GM23338 (cell line): ENCODE data around the gene LPO. TPM values are rescaled to one million over a fixed set of nuclear protein-coding genes. Genes with fewer than 3 reads are reported as not detected.

ENCODE experiments used
- ATAC-seq: fragments of 200-7000 bp; cut with Tn5 transposase; 3 replicates; pipeline ENCODE4 v1.9.1; 2020
- DNase-seq: peaks from one replicate; pipeline ENCODE4 v3.0.0-alpha.2; 2015; ENCODE audit warnings: low spot score
- H2AFZ ChIP-seq: fragments of 200-600 bp; sonication (generic); 2 replicates; pipeline ENCODE4 v1.8.0; 2016; ENCODE audit warnings: antibody characterized with exemption, mild to moderate bottlenecking, moderate library complexity
- H3F3A ChIP-seq: fragments of 200-600 bp; sonication (generic); replicated peaks from 2 replicates; pipeline ENCODE4 v1.8.0; 2017; ENCODE audit warnings: antibody characterized with exemption, mixed run types, low read depth
- H3K27ac ChIP-seq: fragments of 200-600 bp; sonication (generic); 2 replicates; pipeline ENCODE4 v1.6.1; 2016; ENCODE audit warnings: low read depth
- H3K27me3 ChIP-seq: fragments of 200-600 bp; sonication (generic); 2 replicates; pipeline ENCODE4 v1.8.0; 2016; ENCODE audit warnings: mild to moderate bottlenecking, mixed run types, moderate library complexity; ENCODE audit not compliant: insufficient read depth
- H3K36me3 ChIP-seq: fragments of 200-600 bp; sonication (generic); 2 replicates; pipeline ENCODE4 v1.8.0; 2016; ENCODE audit warnings: mild to moderate bottlenecking; ENCODE audit not compliant: insufficient read depth
- H3K4me1 ChIP-seq: fragments of 200-600 bp; sonication (generic); 2 replicates; pipeline ENCODE4 v1.8.0; 2016; ENCODE audit warnings: mild to moderate bottlenecking, moderate library complexity; ENCODE audit not compliant: insufficient read depth
- H3K4me2 ChIP-seq: fragments of 200-600 bp; sonication (generic); 2 replicates; pipeline ENCODE4 v1.7.1; 2017; ENCODE audit warnings: mixed run types
- H3K4me3 ChIP-seq: fragments of 200-600 bp; sonication (generic); 2 replicates; pipeline ENCODE4 v1.6.1; 2016; ENCODE audit warnings: mixed run types
- H3K79me2 ChIP-seq: fragments of 200-600 bp; sonication (generic); replicated peaks from 2 replicates; pipeline ENCODE4 v1.8.0; 2017; ENCODE audit warnings: mild to moderate bottlenecking; ENCODE audit not compliant: insufficient read depth
- H3K9me2 ChIP-seq: fragments of 200-600 bp; sonication (generic); 2 replicates; pipeline ENCODE4 v1.8.0; 2017; ENCODE audit not compliant: insufficient read depth
- H4K20me1 ChIP-seq: fragments of 200-600 bp; sonication (generic); replicated peaks from 2 replicates; pipeline ENCODE4 v1.8.0; 2017; ENCODE audit warnings: mild to moderate bottlenecking; ENCODE audit not compliant: insufficient read depth
- H3K27ac Mint-ChIP-seq: 2 replicates; pipeline ENCODE4 v1.8.0; 2020; ENCODE audit warnings: inconsistent platforms, mild to moderate bottlenecking, moderate library complexity, mixed read lengths
- H3K27me3 Mint-ChIP-seq: 3 replicates; pipeline ENCODE4 v1.8.0; 2022; ENCODE audit warnings: low read depth, mild to moderate bottlenecking, moderate library complexity, mixed read lengths, inconsistent platforms; ENCODE audit not compliant: insufficient read depth, poor library complexity
- H3K36me3 Mint-ChIP-seq: 3 replicates; pipeline ENCODE4 v1.8.0; 2021; ENCODE audit warnings: low read depth, mild to moderate bottlenecking, inconsistent platforms, moderate library complexity, mixed read lengths
- H3K4me1 Mint-ChIP-seq: 3 replicates; pipeline ENCODE4 v1.8.0; 2020; ENCODE audit warnings: mild to moderate bottlenecking, inconsistent platforms, mixed read lengths
- H3K4me3 Mint-ChIP-seq: 3 replicates; pipeline ENCODE4 v1.8.0; 2021; ENCODE audit warnings: moderate library complexity, mild to moderate bottlenecking, inconsistent platforms, mixed read lengths
- H3K9me3 Mint-ChIP-seq: 3 replicates; pipeline ENCODE4 v1.8.0; 2020; ENCODE audit warnings: moderate library complexity, mild to moderate bottlenecking, inconsistent platforms, mixed read lengths
- CREB1 ChIP-seq: fragments of 250-450 bp; sonication (Bioruptor Pico); IDR thresholded peaks from 2 replicates; pipeline ENCODE4 v1.5.0; 2020; ENCODE audit warnings: low read depth, mild to moderate bottlenecking, moderate library complexity
- NANOG ChIP-seq: IDR thresholded peaks from 2 replicates; pipeline ENCODE4 v1.6.1; 2016; ENCODE audit warnings: antibody characterized with exemption, borderline replicate concordance
- POLR2AphosphoS5 ChIP-seq: IDR thresholded peaks from 2 replicates; pipeline ENCODE4 v1.6.1; 2016; ENCODE audit warnings: antibody characterized with exemption, low read depth
- STAT1 ChIP-seq: IDR thresholded peaks from one replicate; pipeline ENCODE4 v1.6.1; 2016; ENCODE audit warnings: antibody characterized with exemption; ENCODE audit not compliant: unreplicated experiment
- polyA plus RNA-seq: library from polyadenylated mRNA; unstranded; fragments of >200 nt; fragmentation: Nextera tagmentation; extraction: Ambion mirVana; gene quantifications from 2 replicates; pipeline ENCODE4 v1.2.1, GENCODE V29; 2016
- total RNA-seq: library from RNA; depleted of rRNA; stranded (reverse); fragments of >200 nt; shearing (Covaris generic); gene quantifications from 2 replicates; pipeline ENCODE4 v1.2.3, GENCODE V29; 2014
- TF ChIP-seq, protein P1 (sequence below), 2 experiments: fragments of 200-600 bp in 1 of 2; sonication (generic) in 1 of 2; conservative IDR thresholded peaks; 2 replicates each; pipeline versions ENCODE4 v1.5.1 to v1.6.1; 2016 to 2017; ENCODE audit warnings: antibody characterized with exemption in 2 of 2, low read depth in 2 of 2, mild to moderate bottlenecking in 2 of 2, moderate library complexity in 1 of 2
- TF ChIP-seq, protein P2 (sequence below): IDR thresholded peaks from one replicate; pipeline ENCODE4 v1.6.1; 2018; ENCODE audit warnings: antibody characterized with exemption; ENCODE audit not compliant: unreplicated experiment

The LPO gene
- total and polyA plus RNA-seq, 2 experiments from 2014 or later = 0.13 to 0.35 TPM

GRCh38 chr17:58313815-58314705, 75.7 kb downstream of the LPO start:
- H3K27me3 Mint-ChIP-seq = no peaks in the 10 kb centered on the region
- no peak for TF ChIP-seq NANOG
- TF ChIP-seq, protein P1, sequence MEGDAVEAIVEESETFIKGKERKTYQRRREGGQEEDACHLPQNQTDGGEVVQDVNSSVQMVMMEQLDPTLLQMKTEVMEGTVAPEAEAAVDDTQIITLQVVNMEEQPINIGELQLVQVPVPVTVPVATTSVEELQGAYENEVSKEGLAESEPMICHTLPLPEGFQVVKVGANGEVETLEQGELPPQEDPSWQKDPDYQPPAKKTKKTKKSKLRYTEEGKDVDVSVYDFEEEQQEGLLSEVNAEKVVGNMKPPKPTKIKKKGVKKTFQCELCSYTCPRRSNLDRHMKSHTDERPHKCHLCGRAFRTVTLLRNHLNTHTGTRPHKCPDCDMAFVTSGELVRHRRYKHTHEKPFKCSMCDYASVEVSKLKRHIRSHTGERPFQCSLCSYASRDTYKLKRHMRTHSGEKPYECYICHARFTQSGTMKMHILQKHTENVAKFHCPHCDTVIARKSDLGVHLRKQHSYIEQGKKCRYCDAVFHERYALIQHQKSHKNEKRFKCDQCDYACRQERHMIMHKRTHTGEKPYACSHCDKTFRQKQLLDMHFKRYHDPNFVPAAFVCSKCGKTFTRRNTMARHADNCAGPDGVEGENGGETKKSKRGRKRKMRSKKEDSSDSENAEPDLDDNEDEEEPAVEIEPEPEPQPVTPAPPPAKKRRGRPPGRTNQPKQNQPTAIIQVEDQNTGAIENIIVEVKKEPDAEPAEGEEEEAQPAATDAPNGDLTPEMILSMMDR (conservative IDR thresholded peaks at IDR 0.05; ENCODE audit: low read depth in 2 of 2) = no peak
- H3F3A ChIP-seq = no peaks in the 10 kb centered on the region
- H3K36me3 ChIP-seq = no peaks in the 10 kb centered on the region
- H3K79me2 ChIP-seq = no peaks in the 10 kb centered on the region
- H3K4me3 Mint-ChIP-seq = no peak overlapping the region
- peaks cover 16% of the 10 kb centered on the region for H3K4me1 Mint-ChIP-seq
- H2AFZ ChIP-seq = no peak overlapping the region
- no peaks in the 10 kb centered on the region for H4K20me1 ChIP-seq
- no peaks in the 10 kb centered on the region for H3K36me3 Mint-ChIP-seq
- H3K4me3 ChIP-seq = no peak overlapping the region
- H3K9me2 ChIP-seq = no peaks in the 10 kb centered on the region
- no peak overlapping the region for H3K4me2 ChIP-seq
- no peak overlapping the region for H3K27ac ChIP-seq
- DNase-seq = no peak
- H3K27ac Mint-ChIP-seq = no peak overlapping the region; the same call in 1 of the 2 replicates
- no peak for ATAC-seq
- H3K4me1 ChIP-seq = no peaks in the 10 kb centered on the region
- H3K27me3 ChIP-seq = no peaks in the 10 kb centered on the region
- no peaks in the 10 kb centered on the region for H3K9me3 Mint-ChIP-seq

DNA sequence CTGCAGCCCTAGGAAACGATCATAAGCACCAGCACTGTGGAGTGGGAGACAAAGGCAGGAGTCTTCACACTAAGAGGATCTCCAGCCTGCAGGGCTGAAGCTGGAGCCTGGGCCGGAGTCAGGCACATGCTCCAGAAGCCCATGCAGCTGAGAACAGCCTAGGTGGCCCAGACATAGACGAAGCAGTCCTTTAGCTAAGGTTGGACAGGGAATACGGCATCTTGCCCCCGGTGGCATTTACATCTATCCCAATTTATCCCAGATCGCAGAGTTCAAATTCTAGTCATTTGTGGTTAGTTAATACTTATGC, 76.3 kb downstream of the LPO start:
- H3K4me1 ChIP-seq = no peaks in the 10 kb centered on the region
- no peak overlapping the region for H3K27ac ChIP-seq
- H3K27me3 ChIP-seq = no peaks in the 10 kb centered on the region
- Mint-ChIP-seq H3K4me3 (no peak overlapping the region), H3K36me3 (no peaks in the 10 kb centered on the region), H3K27ac (no peak overlapping the region), H3K9me3 (no peaks in the 10 kb centered on the region), H3K27me3 (peaks cover under 1% of the 10 kb centered on the region), H3K4me1 (peaks cover 12% of the 10 kb centered on the region)
- H3F3A ChIP-seq = no peaks in the 10 kb centered on the region
- no peaks in the 10 kb centered on the region for H4K20me1 ChIP-seq
- H3K79me2 ChIP-seq = no peaks in the 10 kb centered on the region
- H2AFZ ChIP-seq = no peak overlapping the region
- H3K36me3 ChIP-seq = no peaks in the 10 kb centered on the region
- ATAC-seq (no peak), DNase-seq (no peak)
- H3K4me2 ChIP-seq = no peak overlapping the region
- no peaks in the 10 kb centered on the region for H3K9me2 ChIP-seq
- H3K4me3 ChIP-seq = no peak overlapping the region
- TF ChIP-seq POLR2AphosphoS5 (no peak), STAT1 (no peak), CREB1 (CRISPR knock-in tag) (no peak)
- TF ChIP-seq, protein P1 (conservative IDR thresholded peaks at IDR 0.05; ENCODE audit: low read depth in 2 of 2) = no peak
- TF ChIP-seq, protein P2, sequence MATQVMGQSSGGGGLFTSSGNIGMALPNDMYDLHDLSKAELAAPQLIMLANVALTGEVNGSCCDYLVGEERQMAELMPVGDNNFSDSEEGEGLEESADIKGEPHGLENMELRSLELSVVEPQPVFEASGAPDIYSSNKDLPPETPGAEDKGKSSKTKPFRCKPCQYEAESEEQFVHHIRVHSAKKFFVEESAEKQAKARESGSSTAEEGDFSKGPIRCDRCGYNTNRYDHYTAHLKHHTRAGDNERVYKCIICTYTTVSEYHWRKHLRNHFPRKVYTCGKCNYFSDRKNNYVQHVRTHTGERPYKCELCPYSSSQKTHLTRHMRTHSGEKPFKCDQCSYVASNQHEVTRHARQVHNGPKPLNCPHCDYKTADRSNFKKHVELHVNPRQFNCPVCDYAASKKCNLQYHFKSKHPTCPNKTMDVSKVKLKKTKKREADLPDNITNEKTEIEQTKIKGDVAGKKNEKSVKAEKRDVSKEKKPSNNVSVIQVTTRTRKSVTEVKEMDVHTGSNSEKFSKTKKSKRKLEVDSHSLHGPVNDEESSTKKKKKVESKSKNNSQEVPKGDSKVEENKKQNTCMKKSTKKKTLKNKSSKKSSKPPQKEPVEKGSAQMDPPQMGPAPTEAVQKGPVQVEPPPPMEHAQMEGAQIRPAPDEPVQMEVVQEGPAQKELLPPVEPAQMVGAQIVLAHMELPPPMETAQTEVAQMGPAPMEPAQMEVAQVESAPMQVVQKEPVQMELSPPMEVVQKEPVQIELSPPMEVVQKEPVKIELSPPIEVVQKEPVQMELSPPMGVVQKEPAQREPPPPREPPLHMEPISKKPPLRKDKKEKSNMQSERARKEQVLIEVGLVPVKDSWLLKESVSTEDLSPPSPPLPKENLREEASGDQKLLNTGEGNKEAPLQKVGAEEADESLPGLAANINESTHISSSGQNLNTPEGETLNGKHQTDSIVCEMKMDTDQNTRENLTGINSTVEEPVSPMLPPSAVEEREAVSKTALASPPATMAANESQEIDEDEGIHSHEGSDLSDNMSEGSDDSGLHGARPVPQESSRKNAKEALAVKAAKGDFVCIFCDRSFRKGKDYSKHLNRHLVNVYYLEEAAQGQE = no peak
